Activated naive CD4-positive, alpha-beta T cell treated with anti-CD3 and anti-CD28 coated beads for 36 hours (primary cell): ENCODE measurements around the gene SH2D3A. TPM values are rescaled to one million over a fixed set of nuclear protein-coding genes. Genes with fewer than 3 reads are reported as not detected.
A peak's percentile ranks its signal among the peaks of the same experiment; 100 is the strongest.

Source experiments
- CTCF ChIA-PET: fragments of 350-600 bp; sonication (Branson Sonifier 250); formaldehyde crosslinking; loops from one replicate; lab custom pipeline; 2021; ENCODE audit warnings: antibody characterized with exemption; lab: Charles Lee
- DNase-seq: peaks from one replicate; pipeline ENCODE4 v3.0.0-alpha.2; 2020
- H3K27ac Mint-ChIP-seq: one replicate; pipeline ENCODE4 v1.8.0; 2021; ENCODE audit warnings: mild to moderate bottlenecking, mixed read lengths
- H3K27me3 Mint-ChIP-seq: one replicate; pipeline ENCODE4 v1.8.0; 2021; ENCODE audit warnings: low read depth, mixed read lengths
- H3K36me3 Mint-ChIP-seq: one replicate; pipeline ENCODE4 v1.8.0; 2021; ENCODE audit warnings: low read depth, mixed read lengths
- H3K4me1 Mint-ChIP-seq: one replicate; pipeline ENCODE4 v1.8.0; 2021; ENCODE audit warnings: low read depth, mixed read lengths
- H3K4me3 Mint-ChIP-seq: one replicate; pipeline ENCODE4 v1.8.0; 2021; ENCODE audit warnings: mild to moderate bottlenecking, moderate library complexity, mixed read lengths
- H3K9me3 Mint-ChIP-seq: one replicate; pipeline ENCODE4 v1.8.0; 2021; ENCODE audit warnings: mixed read lengths
- intact Hi-C: fragments of 100-400 bp; cut with micrococcal nuclease; formaldehyde crosslinking; loops from one replicate; pipeline ENCODE4 v1.15.1; 2023
- total RNA-seq, 2 experiments: library from RNA; stranded (reverse); gene quantifications; one replicate each; pipeline ENCODE4 v1.2.3, GENCODE V29; 2021

SH2D3A gene
- total RNA-seq, 2 experiments from 2014 or later: 23.2 to 24.9 TPM

GRCh38 chr19:6733338-6734095 is 33.7 kb downstream of the SH2D3A start:
- intact Hi-C loops: no loop called here
- Mint-ChIP-seq H3K9me3 (no peaks in the 10 kb centered on the region), H3K4me3 (no peak overlapping the region), H3K4me1 (peaks cover 22% of the 10 kb centered on the region), H3K27ac (no peak overlapping the region), H3K27me3 (no peaks in the 10 kb centered on the region), H3K36me3 (peaks cover 15% of the 10 kb centered on the region)
- CTCF ChIA-PET: no interaction called here
- DNase-seq: no peak

DNA sequence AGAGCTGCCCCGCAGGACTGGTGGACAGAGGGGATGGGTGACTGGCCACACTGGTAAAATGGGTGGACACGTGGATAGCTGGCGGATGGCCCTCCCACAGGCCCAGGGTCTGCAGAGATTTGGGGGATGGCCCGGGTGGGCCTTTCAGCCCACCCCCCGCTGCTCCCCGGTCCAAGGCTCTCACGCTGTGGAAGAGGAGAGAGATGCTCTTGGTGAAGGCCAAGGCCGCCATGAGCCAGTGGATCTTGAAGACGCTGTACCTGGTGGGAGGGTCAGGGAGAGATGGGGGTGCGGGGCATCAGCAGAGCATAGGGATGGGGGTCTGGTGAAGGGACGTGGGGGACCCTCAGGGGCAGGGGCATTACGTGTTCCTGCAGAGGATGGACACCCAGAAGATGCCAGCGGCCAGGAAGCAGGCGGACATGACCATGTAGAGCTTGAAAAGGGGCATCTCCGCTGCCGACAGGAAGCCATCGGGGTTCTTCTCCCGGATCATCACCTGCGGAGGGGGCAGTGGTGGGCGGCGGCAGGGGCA is 34.4 kb downstream of the SH2D3A start:
- intact Hi-C loops: no loop called here
- peaks cover 16% of the 10 kb centered on the region for H3K36me3 Mint-ChIP-seq
- H3K27me3 Mint-ChIP-seq: no peaks in the 10 kb centered on the region
- H3K9me3 Mint-ChIP-seq: no peaks in the 10 kb centered on the region
- H3K4me3 Mint-ChIP-seq: no peak overlapping the region
- H3K27ac Mint-ChIP-seq: no peak overlapping the region
- H3K4me1 Mint-ChIP-seq: peaks cover 16% of the 10 kb centered on the region
- CTCF ChIA-PET: no interaction called here
- no peak for DNase-seq

- intact Hi-C loops: no loop called here
- Mint-ChIP-seq H3K27ac (no peak overlapping the region), H3K4me3 (no peak overlapping the region), H3K9me3 (no peaks in the 10 kb centered on the region), H3K4me1 (peaks cover 13% of the 10 kb centered on the region), H3K27me3 (no peaks in the 10 kb centered on the region), H3K36me3 (peaks cover 16% of the 10 kb centered on the region)
- no peak for DNase-seq
- CTCF ChIA-PET: no interaction called here
These were observed 35.4 kb downstream of the SH2D3A start for GRCh38 chr19:6731822-6732221.

DNA sequence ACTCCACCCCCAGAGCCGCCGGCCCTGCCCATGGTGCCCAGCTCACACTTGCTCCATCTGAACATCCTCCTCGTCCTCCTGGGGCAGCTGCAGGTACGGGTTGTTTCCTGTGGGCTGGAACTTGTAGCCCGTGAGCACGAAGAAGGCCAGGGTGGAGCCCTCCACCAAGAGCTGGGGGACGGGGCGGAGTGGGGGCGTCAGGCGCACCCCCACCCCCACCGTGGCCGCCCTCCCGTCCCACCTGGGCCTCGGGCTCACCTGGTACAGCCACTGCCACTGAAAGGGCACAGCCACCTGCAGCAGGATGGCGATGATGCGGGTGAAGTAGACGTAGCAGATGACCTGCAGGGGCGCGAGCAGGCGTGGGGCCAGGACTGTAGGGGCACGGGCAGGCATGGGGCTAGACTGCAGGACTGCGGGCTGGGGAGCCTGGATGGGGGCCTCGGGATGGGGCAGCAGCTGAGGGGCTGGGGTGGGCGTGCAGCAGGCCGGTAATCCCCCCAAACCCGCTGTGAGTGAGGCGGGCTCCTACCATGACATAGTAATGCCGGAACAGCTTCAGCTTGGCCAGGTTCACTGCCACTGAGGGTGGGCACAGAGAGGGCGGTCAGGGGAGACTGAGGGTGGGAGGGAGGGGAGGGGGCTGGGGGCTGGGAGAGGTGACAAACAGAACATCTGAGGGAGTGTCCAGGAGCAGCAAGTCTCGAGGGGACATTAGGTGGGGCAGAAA is 36.1 kb downstream of the SH2D3A start:
- H3K9me3 Mint-ChIP-seq: no peaks in the 10 kb centered on the region
- H3K27me3 Mint-ChIP-seq: no peaks in the 10 kb centered on the region
- peaks cover 13% of the 10 kb centered on the region for H3K36me3 Mint-ChIP-seq
- intact Hi-C loops: no loop called here
- H3K4me3 Mint-ChIP-seq: no peak overlapping the region
- DNase-seq: no peak
- CTCF ChIA-PET: no interaction called here
- H3K4me1 Mint-ChIP-seq: peaks cover 10% of the 10 kb centered on the region
- no peak overlapping the region for H3K27ac Mint-ChIP-seq

GRCh38 chr19:6730153-6730804 is 37.0 kb downstream of the SH2D3A start:
- peaks cover 13% of the 10 kb centered on the region for H3K36me3 Mint-ChIP-seq
- H3K27ac Mint-ChIP-seq: no peak overlapping the region
- H3K9me3 Mint-ChIP-seq: no peaks in the 10 kb centered on the region
- intact Hi-C loops: no loop called here
- CTCF ChIA-PET: no interaction called here
- DNase-seq: peak; percentile 58
- H3K4me1 Mint-ChIP-seq: peaks cover 2% of the 10 kb centered on the region
- H3K4me3 Mint-ChIP-seq: no peak overlapping the region
- no peaks in the 10 kb centered on the region for H3K27me3 Mint-ChIP-seq

DNA sequence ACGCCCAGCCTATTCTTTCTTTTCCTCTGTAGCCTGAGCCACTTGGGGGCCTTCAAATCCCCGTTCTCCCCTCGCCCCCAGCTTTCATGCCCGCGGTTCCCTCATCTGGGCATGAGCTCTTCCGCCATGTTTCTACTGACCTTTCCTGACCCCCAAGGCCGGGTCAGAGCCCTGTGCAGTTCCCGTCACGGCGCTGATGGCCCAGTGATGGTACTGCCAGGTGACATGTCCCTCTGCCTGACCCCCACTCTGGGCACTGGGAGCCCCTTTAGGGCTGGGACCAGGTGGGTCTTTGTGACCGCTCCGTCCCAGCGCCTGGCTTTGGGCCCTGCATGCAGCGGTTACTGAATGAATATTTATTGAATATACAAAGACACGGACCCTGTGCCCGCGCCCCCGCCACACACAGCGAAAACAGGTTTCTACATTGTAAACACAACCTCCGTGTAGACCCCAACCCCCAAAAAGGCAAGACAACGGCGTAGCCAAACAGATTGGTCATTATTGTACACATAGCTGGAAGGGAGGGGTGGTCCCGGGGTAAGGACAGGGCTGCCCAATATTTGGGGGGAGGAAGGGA is 37.6 kb downstream of the SH2D3A start:
- CTCF ChIA-PET: no interaction called here
- H3K9me3 Mint-ChIP-seq: no peaks in the 10 kb centered on the region
- no peak for DNase-seq
- no peak overlapping the region for H3K27ac Mint-ChIP-seq
- no peaks in the 10 kb centered on the region for H3K27me3 Mint-ChIP-seq
- no peak overlapping the region for H3K4me3 Mint-ChIP-seq
- intact Hi-C loops: no loop called here
- H3K36me3 Mint-ChIP-seq: peaks cover 13% of the 10 kb centered on the region
- H3K4me1 Mint-ChIP-seq: no peaks in the 10 kb centered on the region

GRCh38 chr19:6728346-6728745 is 38.9 kb downstream of the SH2D3A start:
- no peaks in the 10 kb centered on the region for H3K9me3 Mint-ChIP-seq
- DNase-seq: no peak
- intact Hi-C loops: no loop called here
- H3K27ac Mint-ChIP-seq: no peak overlapping the region
- peaks cover 2% of the 10 kb centered on the region for H3K4me1 Mint-ChIP-seq
- H3K4me3 Mint-ChIP-seq: no peak overlapping the region
- peaks cover 11% of the 10 kb centered on the region for H3K36me3 Mint-ChIP-seq
- H3K27me3 Mint-ChIP-seq: no peaks in the 10 kb centered on the region
- CTCF ChIA-PET: interaction anchor here (0.9 kb wide), 1 partner anchor 178 kb away, joined by 5 read pairs; no protein-coding TSS in a partner anchor

DNA sequence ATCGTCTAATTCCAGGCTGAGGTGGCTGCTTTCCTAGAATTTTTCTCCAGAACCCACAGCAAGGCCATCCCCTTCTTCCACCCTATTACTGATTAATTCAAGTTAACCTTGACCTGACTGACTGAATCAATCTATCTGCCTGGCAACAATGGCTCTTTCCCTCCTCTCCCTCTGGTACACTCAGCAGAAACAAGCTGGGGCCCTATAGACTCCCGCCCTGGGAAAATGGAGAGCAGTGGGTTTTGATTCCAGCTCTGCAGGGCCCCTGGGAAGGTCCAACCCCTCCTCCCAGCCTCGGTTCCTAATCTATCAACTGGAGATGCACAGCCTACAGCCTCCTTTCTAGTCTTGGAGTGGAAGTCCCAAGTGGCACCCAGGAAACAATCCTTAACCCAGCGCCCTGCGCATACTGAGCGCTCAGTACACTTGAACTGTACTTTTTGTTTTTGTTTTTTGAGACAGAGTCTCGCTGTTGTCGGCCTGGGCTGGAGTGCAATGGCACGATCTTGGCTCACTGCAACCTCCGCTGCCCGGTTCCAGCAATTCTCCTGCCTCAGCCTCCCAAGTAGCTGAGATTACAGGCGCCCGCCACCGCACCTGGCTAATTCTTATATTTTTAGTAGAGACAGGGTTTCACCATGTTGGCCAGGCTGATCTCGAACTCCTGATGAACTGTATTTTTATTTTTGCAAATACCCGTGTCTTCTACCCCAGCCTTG is 41.6 kb downstream of the SH2D3A start:
- no peak for DNase-seq
- H3K4me1 Mint-ChIP-seq: peaks cover 16% of the 10 kb centered on the region
- no peak overlapping the region for H3K4me3 Mint-ChIP-seq
- H3K36me3 Mint-ChIP-seq: peaks cover 1% of the 10 kb centered on the region
- CTCF ChIA-PET: no interaction called here
- H3K27ac Mint-ChIP-seq: no peak overlapping the region
- no peaks in the 10 kb centered on the region for H3K27me3 Mint-ChIP-seq
- intact Hi-C loops: no loop called here
- no peaks in the 10 kb centered on the region for H3K9me3 Mint-ChIP-seq

DNA sequence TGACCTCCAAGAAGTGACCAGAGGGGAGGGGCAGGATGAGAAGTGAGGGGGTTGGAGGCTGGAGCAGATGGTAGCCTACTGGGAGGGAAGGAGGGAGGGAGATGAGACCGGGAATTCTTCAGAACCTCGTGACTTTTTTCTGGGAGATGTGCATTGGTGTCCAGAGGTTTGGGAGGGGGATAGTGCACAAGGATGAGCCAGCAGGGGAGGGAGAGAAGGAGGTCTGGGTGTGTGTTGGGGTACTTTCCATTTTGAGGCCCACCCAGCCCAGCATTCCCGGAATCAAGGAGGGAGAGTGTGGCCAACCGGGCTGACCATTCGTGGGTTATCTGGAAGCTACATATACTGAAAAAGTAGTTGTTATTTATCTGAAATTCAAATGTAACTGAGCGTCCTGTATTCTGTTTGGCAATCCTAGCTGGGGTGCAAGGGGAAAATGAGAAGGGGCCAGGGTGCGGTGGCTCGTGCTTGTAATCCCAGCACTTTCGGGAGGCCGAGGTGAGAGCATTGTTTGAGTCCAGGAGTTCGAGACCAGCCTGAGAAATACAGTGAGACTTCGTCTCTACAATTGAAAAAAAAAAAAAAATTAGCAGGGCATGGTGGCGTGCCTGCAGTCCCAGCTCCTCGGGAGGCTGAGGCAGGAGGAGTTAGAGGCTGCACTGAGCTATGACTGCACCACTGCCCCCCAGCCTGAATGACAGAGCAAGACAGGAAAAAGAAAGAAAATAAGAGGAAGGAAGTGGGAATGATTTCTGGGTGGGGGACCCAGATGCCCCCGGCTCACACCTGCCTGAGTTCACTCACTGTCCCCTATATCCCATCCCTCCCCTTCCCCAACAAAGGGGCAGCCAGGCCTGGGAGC is 42.4 kb downstream of the SH2D3A start:
- Mint-ChIP-seq H3K36me3 (peaks cover 1% of the 10 kb centered on the region), H3K4me3 (no peak overlapping the region), H3K27ac (no peak overlapping the region), H3K4me1 (peaks cover 17% of the 10 kb centered on the region), H3K27me3 (no peaks in the 10 kb centered on the region), H3K9me3 (no peaks in the 10 kb centered on the region)
- CTCF ChIA-PET: no interaction called here
- intact Hi-C loops: no loop called here
- no peak for DNase-seq

- CTCF ChIA-PET: interaction anchor here (0.7 to 1.0 kb wide), 2 partner anchors 13 to 139 kb away, joined by 3 to 6 read pairs; no protein-coding TSS in a partner anchor
- no peaks in the 10 kb centered on the region for H3K9me3 Mint-ChIP-seq
- intact Hi-C loops: no loop called here
- peaks cover 17% of the 10 kb centered on the region for H3K4me1 Mint-ChIP-seq
- peaks cover 1% of the 10 kb centered on the region for H3K36me3 Mint-ChIP-seq
- no peak overlapping the region for H3K4me3 Mint-ChIP-seq
- no peak for DNase-seq
- no peaks in the 10 kb centered on the region for H3K27me3 Mint-ChIP-seq
- no peak overlapping the region for H3K27ac Mint-ChIP-seq
These were observed 43.5 kb downstream of the SH2D3A start for GRCh38 chr19:6723738-6724137.

- Mint-ChIP-seq H3K27ac (no peak overlapping the region), H3K4me1 (peaks cover 17% of the 10 kb centered on the region), H3K9me3 (no peaks in the 10 kb centered on the region), H3K27me3 (no peaks in the 10 kb centered on the region), H3K4me3 (no peak overlapping the region), H3K36me3 (peaks cover under 1% of the 10 kb centered on the region)
- CTCF ChIA-PET: interaction anchor here (1.0 kb wide), 1 partner anchor 12 kb away, joined by 3 read pairs; no protein-coding TSS in a partner anchor
- DNase-seq: no peak
- intact Hi-C loops: no loop called here
These were observed 44.1 kb downstream of the SH2D3A start for GRCh38 chr19:6723108-6723618.
